ENCODE data around the gene DMTF1.
"Not testable (repeated sequence)": the region's sequence is repeated elsewhere in the genome, so short reads cannot be mapped to it uniquely, and the experiment has no call there.

DMTF1 gene

DNA sequence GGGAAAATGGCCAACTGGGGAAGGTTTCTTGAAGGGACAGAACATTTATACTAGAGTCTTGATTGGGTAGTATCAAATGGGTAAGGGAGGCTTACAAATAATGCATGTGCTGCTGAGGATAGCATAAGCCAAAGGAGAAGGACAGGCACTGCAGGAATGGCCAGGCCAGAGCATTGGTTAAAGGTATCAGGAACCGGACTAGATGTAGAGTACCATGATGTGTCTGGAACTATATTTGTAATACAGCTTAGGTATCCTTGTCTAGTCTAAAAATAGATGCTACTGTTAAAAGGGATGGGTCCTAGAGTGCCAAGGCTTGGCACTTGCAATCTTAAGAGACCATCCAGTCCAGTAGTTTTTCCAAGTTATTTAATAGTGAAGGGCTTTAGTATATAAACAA, 47.0 kb downstream of the DMTF1 start:
- no peak for DNase-seq (ENCODE audit: low spot score)

DNA sequence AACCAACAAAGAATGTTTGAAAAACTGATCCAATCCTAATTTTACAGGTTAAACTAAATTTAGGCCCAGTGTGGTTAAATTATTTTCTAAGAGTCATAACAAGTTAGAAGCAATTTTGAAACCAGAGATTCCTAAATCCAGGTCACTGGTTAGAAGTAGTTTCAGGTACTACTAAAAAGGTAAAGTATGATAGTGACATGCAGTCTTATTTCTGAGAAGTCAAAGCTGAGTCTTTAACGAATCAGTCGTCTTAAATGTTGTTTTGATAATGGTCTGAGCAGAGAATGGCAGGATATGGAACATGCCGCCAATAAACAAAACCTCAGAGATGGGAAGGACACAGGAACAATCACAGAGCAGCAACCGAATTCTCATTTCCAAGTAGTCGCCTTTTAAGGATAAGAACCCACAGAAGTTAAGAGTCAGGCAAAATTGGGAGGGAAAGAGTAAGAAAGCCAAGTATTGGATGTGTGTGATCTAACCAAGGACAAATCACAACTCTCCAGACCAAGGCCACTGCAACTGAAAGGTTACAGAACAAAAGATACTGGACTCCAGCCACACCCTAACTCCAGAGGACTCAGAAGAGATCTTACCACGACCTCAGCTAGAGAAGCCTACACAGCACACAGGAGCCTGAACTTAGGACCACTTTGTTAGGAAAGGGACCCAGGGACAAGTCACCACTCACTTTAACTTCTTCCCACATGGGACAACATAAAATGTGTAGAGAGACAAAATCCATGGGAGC, 47.6 kb downstream of the DMTF1 start:
- DNase-seq (ENCODE audit: low spot score) = no peak

DNA sequence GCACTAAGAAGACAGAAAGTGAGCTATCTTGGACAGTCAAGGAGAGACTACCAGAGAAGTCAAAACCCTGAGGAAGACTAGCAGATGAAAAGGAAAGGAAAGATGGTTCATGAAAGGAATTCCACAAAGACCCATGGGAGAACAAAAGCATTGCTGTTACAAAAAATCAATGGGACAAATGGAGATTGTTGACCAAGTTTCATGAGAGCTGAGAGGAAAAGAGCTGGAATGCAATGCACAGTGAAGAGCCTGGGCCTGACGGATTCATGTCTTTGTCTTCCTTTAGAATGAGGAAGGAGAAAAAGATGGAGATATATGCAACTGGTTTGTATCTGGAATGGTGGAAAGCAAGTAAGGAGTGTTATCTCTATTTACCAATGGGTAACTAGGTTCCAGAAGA, 50.0 kb downstream of the DMTF1 start:
- DNase-seq (ENCODE audit: low spot score) = no peak

DNA sequence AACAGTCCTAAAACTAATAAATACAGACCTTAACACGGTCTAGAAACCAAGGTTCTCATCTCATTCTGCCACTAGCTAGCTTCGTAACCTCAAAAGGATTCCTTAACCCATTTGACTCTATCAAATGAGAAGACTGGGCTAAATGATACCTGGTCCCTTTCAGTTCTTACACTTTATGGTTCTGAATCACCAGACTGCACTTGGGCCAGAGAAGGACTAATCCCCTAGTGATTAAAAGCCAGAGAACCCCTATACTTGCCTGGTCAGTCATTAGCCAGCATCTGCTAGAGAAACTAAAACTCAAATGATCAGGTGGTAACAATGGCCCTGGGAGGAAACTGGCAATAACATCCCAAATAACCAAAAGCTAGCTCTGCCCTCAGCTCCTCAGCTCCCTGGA, 50.5 kb downstream of the DMTF1 start:
- DNase-seq (ENCODE audit: low spot score) = no peak

DNA sequence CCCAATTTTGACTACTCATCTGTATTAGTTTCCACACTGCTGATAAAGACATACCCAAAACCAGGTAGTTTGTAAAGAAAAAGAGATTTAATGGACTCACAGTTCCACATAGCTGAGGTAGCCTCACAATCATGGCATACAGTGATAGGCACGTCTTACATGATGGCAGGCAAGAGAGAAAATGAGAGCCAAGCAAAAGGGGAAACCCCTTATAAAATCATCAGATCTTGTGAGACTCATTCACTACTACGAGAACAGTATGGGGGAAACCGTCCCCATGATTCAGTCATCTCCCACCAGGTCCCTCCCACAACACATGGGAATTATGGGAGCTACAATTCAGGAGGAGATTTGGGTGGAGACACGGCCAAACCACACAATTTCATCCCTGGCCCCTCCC, 51.7 kb downstream of the DMTF1 start:
- not testable (repeated sequence) for DNase-seq (ENCODE audit: low spot score)

DNA sequence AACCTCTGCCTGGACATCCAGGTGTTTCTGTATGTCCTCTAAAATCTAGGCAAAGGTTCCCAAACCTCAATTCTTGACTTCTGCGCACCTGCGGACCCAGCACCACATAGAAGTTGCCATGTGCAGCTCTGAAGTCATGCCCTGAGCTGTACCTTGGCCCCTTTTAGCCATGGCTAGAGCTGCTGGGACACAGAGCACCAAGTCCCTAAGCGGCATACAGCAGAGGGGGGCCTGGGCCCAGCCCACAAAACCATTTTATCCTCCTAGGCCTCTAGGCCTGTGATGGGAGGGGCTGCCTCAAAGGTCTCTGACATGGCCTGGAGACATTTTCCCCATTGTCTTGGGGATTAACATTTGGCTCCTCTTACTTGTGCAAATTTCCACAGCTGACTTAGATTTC, 52.7 kb downstream of the DMTF1 start:
- no peak for DNase-seq (ENCODE audit: low spot score)

DNA sequence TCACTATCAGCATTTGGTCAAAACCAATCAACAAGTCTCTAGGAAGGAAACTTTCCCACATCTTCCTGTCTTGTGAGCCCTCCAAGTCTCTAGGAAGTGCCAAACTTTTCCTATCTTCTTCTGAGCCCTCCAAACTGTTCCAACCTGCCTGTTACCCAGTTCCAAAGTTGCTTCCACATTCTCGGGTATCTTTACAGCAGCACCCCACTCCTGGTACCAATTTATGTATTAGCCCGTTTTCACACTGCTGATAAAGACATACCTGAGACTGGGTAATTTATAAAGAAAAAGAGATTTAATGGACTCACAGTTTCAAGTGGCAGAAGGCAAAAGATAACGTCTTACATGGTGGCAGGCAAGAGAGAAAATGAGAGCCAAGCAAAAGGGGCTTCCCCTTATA, 53.4 kb downstream of the DMTF1 start:
- DNase-seq (ENCODE audit: low spot score) = not testable (repeated sequence)

DNA sequence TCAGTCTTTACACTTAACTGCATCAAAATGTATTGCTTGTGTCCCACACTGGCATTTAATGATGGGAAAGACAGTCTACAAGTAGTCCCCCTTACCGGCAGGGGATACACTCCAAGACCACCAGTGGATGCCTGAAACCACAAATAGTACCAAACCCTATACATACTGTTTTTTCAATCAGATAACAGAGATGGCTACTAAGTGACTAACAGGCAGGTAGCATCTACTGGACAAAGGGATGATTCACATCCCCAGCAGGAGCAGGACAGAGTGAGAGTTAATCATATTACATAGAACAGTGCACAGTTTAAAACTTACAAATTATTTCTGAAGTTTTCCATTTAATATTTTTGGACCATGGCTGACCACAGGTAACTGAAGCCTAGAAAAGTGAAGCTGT, 54.1 kb downstream of the DMTF1 start:
- no peak for DNase-seq (ENCODE audit: low spot score)

DNA sequence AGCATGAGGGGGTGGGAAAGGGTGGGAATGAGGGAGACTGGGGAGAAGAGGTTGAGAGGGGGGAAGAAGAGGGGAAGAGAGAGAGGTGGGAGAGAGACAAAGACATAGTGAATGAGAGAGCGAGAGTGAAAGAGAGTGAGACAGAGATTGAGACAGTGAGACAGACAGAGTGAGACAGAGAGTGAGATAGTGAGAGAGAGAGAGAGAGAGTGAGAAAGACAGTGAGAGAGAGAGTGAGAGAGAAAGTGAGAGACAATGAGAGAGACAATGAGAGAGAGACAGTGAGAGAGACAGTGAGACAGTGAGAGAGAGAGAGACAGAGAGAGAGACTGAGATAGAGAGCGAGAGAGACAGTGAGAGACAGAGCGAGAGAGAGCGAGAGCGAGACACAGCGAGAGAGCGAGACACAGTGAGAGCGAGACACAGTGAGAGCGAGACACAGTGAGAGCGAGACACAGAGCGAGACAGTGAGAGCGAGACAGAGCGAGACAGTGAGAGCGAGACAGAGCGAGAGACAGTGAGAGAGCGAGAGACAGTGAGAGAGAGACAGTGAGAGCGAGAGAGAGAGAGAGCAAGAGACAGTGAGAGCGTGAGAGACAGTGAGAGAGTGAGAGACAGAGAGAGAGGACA, 57.2 kb downstream of the DMTF1 start:
- DNase-seq (ENCODE audit: low spot score) = no peak

DNA sequence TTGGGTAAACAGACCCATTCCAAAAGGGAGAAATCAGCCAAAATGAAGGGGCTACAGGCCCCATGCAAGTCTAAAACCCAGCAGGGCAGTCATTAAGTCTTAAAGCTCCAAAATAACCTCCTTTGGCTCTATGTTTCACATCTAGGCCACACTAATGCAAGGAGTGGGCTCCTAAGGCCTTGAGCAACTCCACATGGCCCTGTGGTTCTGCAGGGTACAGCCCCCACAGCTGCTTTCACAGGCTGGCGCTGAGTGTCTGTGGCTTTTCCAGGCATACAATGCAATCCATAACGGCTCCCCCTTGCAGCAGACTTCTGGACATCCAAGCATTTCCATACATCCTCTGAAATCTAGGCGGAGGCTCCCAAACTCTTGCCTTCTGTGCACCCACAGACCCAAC, 58.3 kb downstream of the DMTF1 start:
- DNase-seq (ENCODE audit: low spot score) = no peak

DNA sequence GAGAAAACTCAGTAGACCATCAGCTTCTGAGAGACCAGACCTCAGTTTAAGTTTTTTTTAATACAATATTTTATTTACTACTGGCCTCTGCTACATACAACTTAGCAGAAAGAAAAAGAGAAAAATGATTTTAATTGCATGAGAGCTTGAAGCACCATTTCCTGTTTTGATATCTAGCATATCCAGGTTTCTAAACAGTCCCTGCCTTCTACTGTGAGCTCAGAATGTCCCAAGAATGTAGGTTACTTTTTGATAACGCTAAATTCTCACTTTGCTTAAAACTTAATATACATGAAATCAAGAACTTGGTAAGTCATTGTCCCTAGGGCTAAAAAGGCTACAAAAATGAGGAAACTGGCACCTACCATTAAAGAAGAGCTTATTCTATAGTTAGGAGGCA, 60.2 kb downstream of the DMTF1 start:
- DNase-seq (ENCODE audit: low spot score) = no peak

DNA sequence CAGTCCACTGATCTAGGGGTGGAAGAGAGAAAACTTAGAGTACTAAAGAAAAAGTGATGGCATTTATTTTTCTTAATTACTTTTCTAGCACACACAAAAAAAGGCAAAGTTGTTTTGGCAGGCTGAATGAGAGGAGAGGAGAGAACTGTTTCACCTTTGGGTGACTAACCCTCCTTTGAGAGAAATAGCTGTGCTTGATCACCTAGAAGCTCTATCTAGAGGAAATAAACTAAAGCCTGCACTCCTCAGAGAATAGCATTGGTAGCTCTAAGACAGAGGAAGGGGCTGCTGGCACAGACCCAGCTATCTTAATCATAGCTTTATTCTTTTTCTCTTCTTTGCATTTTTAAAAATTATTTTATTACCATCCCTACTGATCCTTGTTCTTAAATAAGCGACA, 61.0 kb downstream of the DMTF1 start:
- DNase-seq (ENCODE audit: low spot score) = no peak

DNA sequence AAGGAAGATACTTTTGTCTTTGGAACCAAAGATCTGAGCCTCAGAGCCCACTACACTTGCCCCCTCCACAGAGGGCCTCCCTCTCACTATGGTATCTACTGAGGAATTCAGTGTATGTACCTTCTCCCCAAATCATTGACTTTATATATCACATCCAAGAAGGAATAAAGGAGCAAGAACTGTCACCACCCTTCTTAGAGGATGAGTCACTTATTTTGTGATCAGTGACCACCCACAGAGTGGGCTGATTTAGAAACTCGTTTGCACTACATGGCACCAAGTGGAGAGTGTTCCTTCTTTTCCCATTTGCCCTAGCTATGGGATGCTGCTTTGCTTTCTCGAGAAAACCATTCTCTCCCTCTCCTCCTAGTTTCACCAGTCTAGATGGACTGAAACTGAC, 61.6 kb downstream of the DMTF1 start:
- no peak for DNase-seq (ENCODE audit: low spot score)

DNA sequence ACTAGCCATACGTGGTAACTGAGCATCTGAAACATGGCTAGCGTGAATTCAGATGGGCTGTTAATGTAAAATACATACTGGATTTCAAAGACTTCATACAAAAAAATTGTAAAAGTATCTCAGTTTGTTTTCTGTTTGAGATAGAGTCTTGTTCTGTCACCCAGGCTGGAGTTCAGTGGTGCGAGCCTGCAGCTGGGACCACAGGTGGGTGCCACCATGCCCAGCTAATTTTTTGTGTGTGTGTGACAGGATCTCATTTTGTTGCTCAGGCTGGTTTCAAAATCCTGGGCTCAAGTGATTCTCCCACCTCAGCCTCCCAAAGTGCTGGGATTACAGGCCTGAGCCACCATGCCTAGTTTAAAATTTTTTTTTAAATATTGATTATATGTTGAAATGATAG, 62.8 kb downstream of the DMTF1 start:
- DNase-seq (ENCODE audit: low spot score) = no peak

DNA sequence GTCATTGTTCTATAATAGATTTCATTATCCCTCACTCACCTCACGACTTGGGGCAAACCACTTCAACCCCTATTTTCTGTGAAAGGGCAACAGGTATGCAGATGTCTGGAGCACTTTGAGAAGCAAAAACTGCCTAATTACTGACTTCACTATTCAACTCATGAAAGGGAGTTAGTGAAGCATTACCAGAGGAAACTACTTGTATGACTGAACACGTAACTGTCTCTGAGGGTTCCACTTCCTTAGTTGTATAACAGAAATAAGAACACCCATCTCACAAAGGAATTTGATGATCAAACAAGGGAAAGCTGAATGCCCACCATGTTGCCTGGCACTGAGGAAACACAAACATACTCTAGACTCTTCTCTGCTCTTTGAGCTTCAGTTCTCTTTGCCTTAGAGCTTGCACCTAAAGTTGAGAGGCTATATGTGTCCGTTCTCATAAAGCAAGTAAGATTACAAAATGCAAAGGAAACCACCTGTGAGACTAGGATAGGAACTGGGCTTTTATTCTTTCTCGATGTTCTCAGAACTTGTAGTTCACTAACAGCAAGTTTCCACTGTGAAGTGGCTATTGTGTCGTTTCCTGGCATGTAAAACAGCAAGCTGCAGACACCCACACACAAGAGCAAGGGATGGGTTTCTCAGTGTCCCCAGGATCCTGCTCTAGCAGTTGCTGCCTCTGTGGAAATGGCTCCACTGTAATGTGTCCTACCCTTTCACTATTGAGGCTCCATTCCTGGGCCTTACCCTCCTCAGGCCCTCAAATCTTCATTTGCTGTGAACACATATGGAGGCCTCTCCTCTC, 64.7 kb downstream of the DMTF1 start:
- peak; percentile 49 for DNase-seq (ENCODE audit: low spot score)

DNA sequence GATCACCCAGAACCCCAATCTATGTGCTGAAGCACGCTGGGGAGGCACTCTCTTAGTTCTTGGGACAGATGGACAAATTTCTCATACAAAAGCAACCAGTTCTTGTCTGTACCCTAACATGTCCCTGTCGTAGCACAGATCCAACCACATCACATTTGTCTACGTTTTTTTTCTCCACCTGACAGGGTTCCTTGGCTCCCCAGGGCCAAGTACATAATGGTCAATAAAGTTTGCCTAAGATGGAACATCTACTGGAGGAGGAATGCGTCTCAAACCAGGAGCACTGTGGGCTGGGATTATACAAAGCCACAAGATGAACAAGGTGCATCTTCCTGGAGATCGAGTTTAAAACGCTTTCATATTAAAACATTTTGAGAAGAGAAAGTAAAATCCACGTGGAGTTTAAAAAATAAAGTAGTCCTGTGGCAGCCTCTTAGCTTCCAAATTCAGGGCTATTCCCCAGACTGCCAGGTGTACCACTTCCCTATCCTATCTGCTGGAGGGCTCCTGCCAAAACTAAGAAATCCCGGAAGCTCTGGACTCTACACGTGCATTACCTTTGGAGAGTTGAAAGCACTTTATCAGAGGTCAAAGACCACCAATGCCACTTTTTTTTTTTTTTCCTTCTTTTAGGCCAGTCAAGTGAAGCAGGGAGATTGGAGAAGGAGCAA, 65.9 kb downstream of the DMTF1 start:
- no peak for DNase-seq (ENCODE audit: low spot score)

DNA sequence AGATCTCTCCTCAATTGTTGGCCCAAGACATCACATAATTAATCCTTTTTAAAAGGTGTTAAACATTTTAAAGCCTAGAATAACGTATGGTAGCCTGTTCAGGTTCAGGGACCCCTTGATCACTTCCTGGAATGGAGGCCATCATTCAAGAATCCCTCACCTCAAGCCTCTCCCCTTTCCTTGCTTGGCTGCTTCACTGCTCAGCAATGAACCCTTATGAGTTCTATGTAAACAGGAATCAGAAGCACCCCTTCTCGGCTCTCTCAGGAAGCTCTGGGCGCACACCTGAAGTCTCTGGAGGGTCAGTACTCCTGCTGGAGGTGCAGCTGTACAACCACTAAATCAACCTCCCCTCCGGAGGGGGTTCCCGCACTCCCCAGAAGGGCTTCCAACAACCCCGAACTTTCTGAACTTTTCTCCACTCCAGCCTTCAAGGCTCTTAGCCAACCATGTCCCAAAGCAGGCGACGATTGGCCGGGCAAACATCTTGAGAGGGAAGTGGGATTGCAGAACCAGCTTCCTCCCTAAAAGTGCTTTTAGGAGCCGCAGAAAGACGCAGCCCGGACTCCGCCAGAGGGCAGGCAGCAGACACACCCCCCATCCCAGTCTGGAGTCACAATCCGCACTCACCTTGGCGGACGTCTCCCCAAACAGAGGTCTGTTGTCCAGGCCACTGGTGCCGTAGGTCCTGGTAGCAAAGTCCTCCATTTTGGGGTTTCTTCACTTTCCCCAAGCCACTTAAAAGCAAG, 66.7 kb downstream of the DMTF1 start:
- DNase-seq (ENCODE audit: low spot score) = peak; percentile 73

DNA sequence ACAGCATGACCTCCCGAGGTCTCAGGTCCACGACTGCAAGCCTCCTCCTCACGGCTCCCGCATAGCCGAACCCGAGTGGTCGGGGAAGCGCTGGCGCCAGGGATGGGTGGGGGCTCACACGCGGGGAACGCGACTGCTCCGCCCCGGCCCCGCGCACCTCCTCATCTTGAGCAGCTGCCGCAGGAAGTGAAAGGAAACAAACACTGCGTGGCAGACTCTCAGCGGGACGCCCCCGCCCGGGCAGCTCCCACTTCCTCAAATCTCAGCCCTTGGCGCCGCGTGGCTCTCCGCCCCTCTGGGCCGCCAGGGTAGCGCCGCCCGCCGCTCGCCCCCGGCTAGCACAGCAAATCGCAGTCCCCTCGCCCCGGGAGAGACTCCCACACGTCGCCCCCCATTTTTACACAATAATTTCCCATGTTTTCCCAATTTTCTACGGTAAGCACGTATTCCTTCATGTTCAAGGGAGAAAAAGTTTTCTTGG, 67.3 kb downstream of the DMTF1 start, which contains the start of gene TMEM243:
TMEM243 (minus strand) TSS at position 188 of the 481 bp plus-strand sequence. CDS start 229 bp downstream, outside the sequence.
- peak; percentile 89 for DNase-seq (ENCODE audit: low spot score)

DNA sequence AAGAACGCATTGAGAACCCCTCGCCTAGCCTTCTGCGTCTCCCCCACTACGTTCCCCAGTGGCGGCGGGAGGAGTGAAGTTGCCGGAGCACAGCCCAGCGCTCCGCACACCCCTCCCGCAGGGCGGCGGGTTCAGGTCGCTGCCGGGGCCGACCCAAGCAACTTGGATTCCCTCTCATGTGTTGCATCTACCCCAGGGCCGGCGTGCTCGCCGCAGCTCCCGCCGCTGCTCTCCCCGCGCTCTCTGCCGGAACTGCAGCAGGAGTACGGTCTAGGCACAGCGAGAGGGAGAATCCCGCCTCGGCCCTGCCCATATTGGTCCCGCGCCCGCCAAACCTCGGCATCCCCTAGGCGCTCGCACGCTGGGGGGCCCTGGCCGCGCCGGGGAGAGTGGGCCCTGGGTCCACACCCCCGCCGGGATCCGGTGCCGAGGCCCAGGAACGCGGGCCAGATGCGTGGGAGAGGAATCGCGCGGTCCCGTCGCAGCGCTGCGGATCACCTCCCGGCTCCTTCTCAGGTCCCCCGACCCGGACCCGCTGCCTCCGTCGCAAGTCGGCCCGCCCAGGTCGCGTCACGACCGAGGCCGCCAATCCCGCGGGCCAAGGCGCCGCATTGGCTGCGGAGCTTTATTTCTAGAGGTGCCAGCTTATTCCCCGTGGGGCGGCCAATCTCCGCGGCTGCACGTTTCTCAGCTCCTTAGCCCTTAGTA, 67.9 kb downstream of the DMTF1 start:
- peak; percentile 90 for DNase-seq (ENCODE audit: low spot score)

DNA sequence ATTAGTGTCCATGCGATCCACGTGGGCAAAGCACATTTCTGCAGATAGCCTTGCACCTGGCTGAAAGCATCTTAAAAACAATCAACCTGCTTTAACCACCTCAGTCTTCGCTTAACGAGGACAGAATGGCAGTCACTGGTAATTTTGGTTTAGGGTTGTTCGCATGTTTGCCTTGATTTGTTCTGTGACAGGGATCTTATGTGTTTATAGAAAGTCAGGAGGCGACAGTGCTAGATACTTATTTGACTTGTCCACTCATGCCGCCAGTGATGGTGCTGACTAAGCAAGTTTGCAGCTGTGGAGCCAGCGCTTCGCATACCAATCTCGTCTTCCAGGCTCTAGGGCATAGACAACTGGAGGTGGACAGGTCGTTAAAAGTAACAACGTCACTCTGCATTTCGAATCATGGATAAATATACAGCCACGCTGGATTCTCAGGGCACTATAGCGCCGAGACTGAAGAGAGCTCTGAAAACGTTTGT, 68.5 kb downstream of the DMTF1 start:
- no peak for DNase-seq (ENCODE audit: low spot score)

DNA sequence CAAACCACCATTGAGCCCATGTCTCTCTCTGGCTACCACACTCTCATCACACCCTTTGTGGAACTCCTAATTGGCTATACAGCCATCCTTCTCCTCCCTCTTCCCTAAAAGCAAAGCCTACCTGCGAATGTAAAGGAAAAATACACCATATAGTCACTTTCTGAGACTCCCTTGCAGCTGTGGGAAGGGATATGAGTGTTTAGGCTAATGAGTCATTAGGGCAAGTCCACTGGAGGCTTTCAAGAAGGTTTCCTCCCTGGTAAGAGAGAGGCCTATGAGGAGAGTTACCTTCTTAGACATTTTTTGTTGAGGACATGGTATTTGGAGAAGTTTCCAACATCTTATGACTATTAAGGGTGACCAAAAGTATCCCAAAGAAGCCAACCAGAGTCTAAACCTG, 71.4 kb downstream of the DMTF1 start:
- no peak for DNase-seq (ENCODE audit: low spot score)
